Mucosa of rectum (tissue), 2 donors: ENCODE data around the gene FOXO1.

Source experiments
- H3K27ac ChIP-seq, 2 donors: one replicate each; pipeline ENCODE4 v1.7.0; 2013; ENCODE audit warnings: inconsistent platforms in 2 of 2, low read depth in 2 of 2, low read length in 2 of 2
- H3K27me3 ChIP-seq, 2 donors: one replicate each; pipeline ENCODE4 v1.7.0; 2013; ENCODE audit warnings: low read length in 2 of 2; ENCODE audit not compliant: control insufficient read depth in 2 of 2, insufficient read depth in 2 of 2
- H3K36me3 ChIP-seq, 2 donors: one replicate each; pipeline ENCODE4 v1.7.0; 2013; ENCODE audit warnings: low read length in 2 of 2; ENCODE audit not compliant: control insufficient read depth in 2 of 2, insufficient read depth in 2 of 2
- H3K4me1 ChIP-seq, 2 donors: one replicate each; pipeline ENCODE4 v1.7.0; 2013; ENCODE audit warnings: low read length in 2 of 2, mild to moderate bottlenecking in 1 of 2; ENCODE audit not compliant: control insufficient read depth in 2 of 2, insufficient read depth in 2 of 2
- H3K4me3 ChIP-seq, 2 donors: one replicate each; pipeline ENCODE4 v1.7.0; 2013; ENCODE audit warnings: low read length in 2 of 2
- H3K9ac ChIP-seq, 2 donors: one replicate each; pipeline ENCODE4 v1.7.0; 2013; ENCODE audit warnings: low read length in 2 of 2, low read depth in 1 of 2, mild to moderate bottlenecking in 1 of 2
- H3K9me3 ChIP-seq, 2 donors: one replicate each; pipeline ENCODE4 v1.7.0; 2013; ENCODE audit warnings: low read length in 2 of 2; ENCODE audit not compliant: control insufficient read depth in 2 of 2
- donor health status: healthy.
- donor health status: Normal muscosa, but diverticular disease.

FOXO1 gene

GRCh38 chr13:40570930-40571329 is 95.5 kb downstream of the FOXO1 start:
- H3K36me3 ChIP-seq = no peaks in the 10 kb centered on the region
- no peak overlapping the region for H3K4me3 ChIP-seq
- H3K4me1 ChIP-seq = peaks cover 4 to 11% of the 10 kb centered on the region in 2 donors
- H3K9ac ChIP-seq = no peak overlapping the region
- no peaks in the 10 kb centered on the region for H3K27me3 ChIP-seq
- no peaks in the 10 kb centered on the region for H3K9me3 ChIP-seq
- no peak overlapping the region for H3K27ac ChIP-seq

GRCh38 chr13:40569024-40569350 is 97.5 kb downstream of the FOXO1 start:
- no peak overlapping the region for H3K9ac ChIP-seq
- peaks cover 11 to 12% of the 10 kb centered on the region in 2 donors for H3K4me1 ChIP-seq
- no peak overlapping the region for H3K27ac ChIP-seq
- H3K9me3 ChIP-seq = no peaks in the 10 kb centered on the region
- no peaks in the 10 kb centered on the region for H3K27me3 ChIP-seq
- H3K36me3 ChIP-seq = no peaks in the 10 kb centered on the region
- H3K4me3 ChIP-seq = no peak overlapping the region

- Histone ChIP-seq H3K27ac (no peak overlapping the region), H3K9me3 (no peaks in the 10 kb centered on the region), H3K4me3 (no peak overlapping the region), H3K4me1 (peaks cover 11 to 17% of the 10 kb centered on the region in 2 donors), H3K9ac (no peak overlapping the region), H3K27me3 (no peaks in the 10 kb centered on the region), H3K36me3 (no peaks in the 10 kb centered on the region)
These were observed 98.0 kb downstream of the FOXO1 start for GRCh38 chr13:40568246-40569023.

GRCh38 chr13:40566811-40567210 is 99.6 kb downstream of the FOXO1 start:
- no peaks in the 10 kb centered on the region for H3K27me3 ChIP-seq
- H3K9ac ChIP-seq = no peak overlapping the region
- no peak overlapping the region for H3K27ac ChIP-seq
- H3K9me3 ChIP-seq = no peaks in the 10 kb centered on the region
- no peaks in the 10 kb centered on the region for H3K36me3 ChIP-seq
- H3K4me1 ChIP-seq = peaks cover 11 to 23% of the 10 kb centered on the region in 2 donors
- no peak overlapping the region for H3K4me3 ChIP-seq

- no peak overlapping the region for H3K27ac ChIP-seq
- no peak overlapping the region for H3K4me3 ChIP-seq
- H3K9ac ChIP-seq = no peak overlapping the region
- no peaks in the 10 kb centered on the region for H3K36me3 ChIP-seq
- H3K9me3 ChIP-seq = no peaks in the 10 kb centered on the region
- no peaks in the 10 kb centered on the region for H3K27me3 ChIP-seq
- peaks cover 11 to 23% of the 10 kb centered on the region in 2 donors for H3K4me1 ChIP-seq
These were observed 100.9 kb downstream of the FOXO1 start for GRCh38 chr13:40565282-40566148.

- H3K9ac ChIP-seq = no peak overlapping the region
- no peak overlapping the region for H3K4me3 ChIP-seq
- H3K4me1 ChIP-seq = peaks cover 11 to 23% of the 10 kb centered on the region in 2 donors
- no peaks in the 10 kb centered on the region for H3K27me3 ChIP-seq
- no peaks in the 10 kb centered on the region for H3K9me3 ChIP-seq
- H3K36me3 ChIP-seq = peaks cover 6% of the 10 kb centered on the region in 2 donors
- H3K27ac ChIP-seq = no peak overlapping the region
These were observed 102.0 kb downstream of the FOXO1 start for GRCh38 chr13:40564342-40565001.

GRCh38 chr13:40563350-40564125 is 102.9 kb downstream of the FOXO1 start:
- Histone ChIP-seq H3K27ac (no peak overlapping the region), H3K9ac (no peak overlapping the region), H3K36me3 (peaks cover 8 to 9% of the 10 kb centered on the region in 2 donors), H3K4me1 (peaks cover 10 to 17% of the 10 kb centered on the region in 2 donors), H3K27me3 (no peaks in the 10 kb centered on the region), H3K4me3 (no peak overlapping the region), H3K9me3 (no peaks in the 10 kb centered on the region)

GRCh38 chr13:40562975-40563349 is 103.5 kb downstream of the FOXO1 start:
- Histone ChIP-seq H3K27me3 (no peaks in the 10 kb centered on the region), H3K9ac (no peak overlapping the region), H3K4me1 (peaks cover 7 to 14% of the 10 kb centered on the region in 2 donors), H3K27ac (no peak overlapping the region), H3K9me3 (no peaks in the 10 kb centered on the region), H3K4me3 (no peak overlapping the region), H3K36me3 (peaks cover 8 to 9% of the 10 kb centered on the region in 2 donors)

- Histone ChIP-seq H3K4me1 (peaks cover 0 to 11% of the 10 kb centered on the region in 2 donors), H3K36me3 (peaks cover 9 to 10% of the 10 kb centered on the region in 2 donors), H3K4me3 (no peak overlapping the region), H3K9ac (no peak overlapping the region), H3K27me3 (no peaks in the 10 kb centered on the region), H3K27ac (no peak overlapping the region), H3K9me3 (no peaks in the 10 kb centered on the region)
These were observed 106.5 kb downstream of the FOXO1 start for GRCh38 chr13:40559915-40560314.
